H1 (cell line): ENCODE results near the gene METTL25B. TPM values are rescaled to one million over a fixed set of nuclear protein-coding genes. Genes with fewer than 3 reads are reported as not detected.

Experiments
- CEBPB ChIP-seq: IDR thresholded peaks from 2 replicates; pipeline ENCODE4 v1.6.1; 2012; ENCODE audit warnings: low read depth, low read length
- CHD7 ChIP-seq: fragments of 300-600 bp; sonication (generic); IDR thresholded peaks from 2 replicates; pipeline ENCODE4 v1.7.1; 2012; ENCODE audit warnings: low read length, moderate library complexity, mild to moderate bottlenecking, inconsistent platforms; ENCODE audit not compliant: insufficient replicate concordance
- EZH2 ChIP-seq: fragments of 200-600 bp; sonication (generic); IDR thresholded peaks from 2 replicates; pipeline ENCODE4 v1.7.1; 2012; ENCODE audit warnings: low read depth, mild to moderate bottlenecking, moderate library complexity, low read length, inconsistent platforms; ENCODE audit not compliant: severe bottlenecking
- HDAC6 ChIP-seq: IDR thresholded peaks from one replicate; pipeline ENCODE4 v1.7.1; 2012; ENCODE audit warnings: low read depth, mild to moderate bottlenecking, inconsistent platforms, low read length, moderate library complexity
- KDM1A ChIP-seq: fragments of 200-600, 300-600 bp; sonication (generic); IDR thresholded peaks from 2 replicates; pipeline ENCODE4 v1.7.1; 2016; ENCODE audit warnings: mild to moderate bottlenecking, low read length, borderline replicate concordance
- NANOG ChIP-seq: IDR thresholded peaks from 2 replicates; pipeline ENCODE4 v1.6.1; 2011; ENCODE audit warnings: low read length, low read depth, mild to moderate bottlenecking, inconsistent platforms; ENCODE audit not compliant: insufficient read depth, poor library complexity, severe bottlenecking
- NRF1 ChIP-seq: IDR thresholded peaks from 2 replicates; pipeline ENCODE4 v1.6.1; 2011; ENCODE audit warnings: mild to moderate bottlenecking, low read depth, low read length, improper control_type of control experiment
- TCF12 ChIP-seq: IDR thresholded peaks from 2 replicates; pipeline ENCODE4 v1.6.1; 2011; ENCODE audit warnings: low read depth, mild to moderate bottlenecking, low read length
- polyA plus RNA-seq, 7 experiments: library from polyadenylated mRNA; depleted of rRNA in 3 of 7; stranded (reverse) in 5 of 7; unstranded in 2 of 7; fragments of >200 nt in 5 of 7; fragments of 200-250 nt in 2 of 7; gene quantifications; 1 replicate in 5 of 7; 2 replicates in 1 of 7; 4 replicates in 1 of 7; pipeline versions ENCODE4 v1.2.1 to v1.2.3, GENCODE V29; 2011 to 2013; ENCODE audit warnings: missing spikeins in 2 of 7, mixed read lengths in 2 of 7
- total RNA-seq: library from RNA; stranded (reverse); fragmentation: NEBNext Ultra II Directional; extraction: Animal tissue kit (Norgen Biotek cat#: 25700); gene quantifications from 2 replicates; pipeline ENCODE4 v1.2.1, GENCODE V29; 2021

METTL25B gene
- total and polyA plus RNA-seq, 2 of the 8 experiments (the other 6 are each of a cell fraction or from before 2014, with no cell fraction given): 28.4 to 30.1 TPM

GRCh38 chr1:156747742-156748669, 19.7 kb downstream of the METTL25B start (continued):
- TF ChIP-seq CHD7: no peak
- no peak for TF ChIP-seq NRF1
- no peak for TF ChIP-seq EZH2
- no peak for TF ChIP-seq TCF12
- no peak for TF ChIP-seq CEBPB
- TF ChIP-seq NANOG: no peak
- no peak for TF ChIP-seq HDAC6
- TF ChIP-seq KDM1A: no peak
